22Rv1 (cell line): ENCODE results near the gene LRFN5.

Source experiments
- ZFX ChIP-seq: fragments of 450-650 bp; IDR thresholded peaks from 2 replicates; pipeline ENCODE4 v1.6.1; 2017; ENCODE audit warnings: antibody characterized with exemption, borderline replicate concordance
- TF ChIP-seq, protein P1 (sequence below): fragments of 450-650 bp; IDR thresholded peaks from 2 replicates; pipeline ENCODE4 v1.5.1; 2017; ENCODE audit warnings: mild to moderate bottlenecking

DNA sequence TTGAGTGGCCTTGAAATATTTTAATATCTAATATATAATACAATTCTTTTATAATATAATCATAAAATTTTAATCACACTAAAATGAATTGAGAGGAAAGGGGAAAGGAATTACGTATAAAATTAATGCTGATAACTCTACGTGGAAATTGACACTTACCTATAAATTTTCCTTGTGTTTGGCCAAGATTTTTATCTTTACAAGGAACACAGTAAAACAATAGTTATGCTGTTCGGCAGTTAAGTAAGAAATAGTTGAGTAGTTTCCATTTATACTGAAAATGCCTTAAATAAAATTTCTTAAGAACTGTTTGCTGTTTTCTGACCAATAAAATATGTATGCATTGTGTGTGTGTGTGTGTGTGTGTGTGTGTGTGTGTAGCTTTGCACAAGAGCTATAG is 294.4 kb downstream of the LRFN5 start:
- TF ChIP-seq, protein P1, sequence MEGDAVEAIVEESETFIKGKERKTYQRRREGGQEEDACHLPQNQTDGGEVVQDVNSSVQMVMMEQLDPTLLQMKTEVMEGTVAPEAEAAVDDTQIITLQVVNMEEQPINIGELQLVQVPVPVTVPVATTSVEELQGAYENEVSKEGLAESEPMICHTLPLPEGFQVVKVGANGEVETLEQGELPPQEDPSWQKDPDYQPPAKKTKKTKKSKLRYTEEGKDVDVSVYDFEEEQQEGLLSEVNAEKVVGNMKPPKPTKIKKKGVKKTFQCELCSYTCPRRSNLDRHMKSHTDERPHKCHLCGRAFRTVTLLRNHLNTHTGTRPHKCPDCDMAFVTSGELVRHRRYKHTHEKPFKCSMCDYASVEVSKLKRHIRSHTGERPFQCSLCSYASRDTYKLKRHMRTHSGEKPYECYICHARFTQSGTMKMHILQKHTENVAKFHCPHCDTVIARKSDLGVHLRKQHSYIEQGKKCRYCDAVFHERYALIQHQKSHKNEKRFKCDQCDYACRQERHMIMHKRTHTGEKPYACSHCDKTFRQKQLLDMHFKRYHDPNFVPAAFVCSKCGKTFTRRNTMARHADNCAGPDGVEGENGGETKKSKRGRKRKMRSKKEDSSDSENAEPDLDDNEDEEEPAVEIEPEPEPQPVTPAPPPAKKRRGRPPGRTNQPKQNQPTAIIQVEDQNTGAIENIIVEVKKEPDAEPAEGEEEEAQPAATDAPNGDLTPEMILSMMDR, result no peak
- no peak for TF ChIP-seq ZFX
